Mucosa of descending colon (tissue), 3 donors: ENCODE results near the gene ABLIM2. TPM values are rescaled to one million over a fixed set of nuclear protein-coding genes. Genes with fewer than 3 reads are reported as not detected.

Experiments used
- ATAC-seq: fragments of 200-7000 bp; cut with Tn5 transposase; one replicate; pipeline ENCODE4 v1.9.1; 2020; ENCODE audit warnings: mild to moderate bottlenecking, moderate library complexity
- DNase-seq, 3 donors: peaks; one replicate each; pipeline ENCODE4 v3.0.0-alpha.2; 2020
- H3K36me3 ChIP-seq: fragments of 200-600 bp; one replicate; pipeline ENCODE4 v1.8.0; 2021; ENCODE audit warnings: low read depth, mild to moderate bottlenecking
- H3K4me1 ChIP-seq: fragments of 200-600 bp; one replicate; pipeline ENCODE4 v1.8.0; 2021; ENCODE audit warnings: low read depth, mild to moderate bottlenecking
- H3K4me3 ChIP-seq: fragments of 200-600 bp; one replicate; pipeline ENCODE4 v1.8.0; 2021; ENCODE audit warnings: mild to moderate bottlenecking
- H3K9me3 ChIP-seq: fragments of 200-600 bp; one replicate; pipeline ENCODE4 v1.8.0; 2021; ENCODE audit warnings: mild to moderate bottlenecking
- CTCF ChIP-seq: fragments of 200-600 bp; IDR thresholded peaks from one replicate; pipeline ENCODE4 v1.8.0; 2022; ENCODE audit warnings: antibody characterized with exemption, mild to moderate bottlenecking
- intact Hi-C, 2 donors: fragments of 100-400 bp; cut with DNase I in 1 of 2; cut with micrococcal nuclease in 1 of 2; formaldehyde crosslinking; loops; one replicate each; pipeline versions ENCODE4 v1.11.0 to v1.11.1; 2022; cut with DNase I, micrococcal nuclease
- total RNA-seq, 3 donors: library from RNA; stranded (reverse); fragmentation: NEBNext Ultra II Directional in 2 of 3; extraction: Animal tissue kit (Norgen Biotek cat#: 25700) in 2 of 3; gene quantifications; one replicate each; pipeline versions ENCODE4 v1.2.1 to v1.2.4, GENCODE V29; 2021 to 2023
- donor health status: DM: no; HTN: no; CAD: no; lungs with moderate emphysema.
- donor health status: DM: no; HTN: no; CAD: no.
- donor health status: DM: no; HTN: yes; CAD: no.

The ABLIM2 gene
- total RNA-seq, 3 donors from 2014 or later, result 15.0 to 15.8 (median 15.5) TPM

GRCh38 chr4:8167291-8167690 is 8.7 kb upstream of the ABLIM2 start:
- Histone ChIP-seq H3K4me1 (no peaks in the 10 kb centered on the region), H3K4me3 (no peak overlapping the region), H3K9me3 (peaks cover 6% of the 10 kb centered on the region), H3K36me3 (no peaks in the 10 kb centered on the region)
- DNase-seq (no peak), ATAC-seq (no peak)
- intact Hi-C loops, result no loop called here
- TF ChIP-seq CTCF, result no peak

- H3K36me3 ChIP-seq, result no peaks in the 10 kb centered on the region
- no peak for DNase-seq
- intact Hi-C loops, result no loop called here
- ATAC-seq, result no peak
- peaks cover 6% of the 10 kb centered on the region for H3K9me3 ChIP-seq
- H3K4me1 ChIP-seq, result no peaks in the 10 kb centered on the region
- no peak overlapping the region for H3K4me3 ChIP-seq
- TF ChIP-seq CTCF, result no peak
Measured at GRCh38 chr4:8165374-8165896, 6.8 kb upstream of the ABLIM2 start.

GRCh38 chr4:8164687-8165086 is 6.1 kb upstream of the ABLIM2 start:
- intact Hi-C loops, result no loop called here
- H3K4me3 ChIP-seq, result no peak overlapping the region
- H3K36me3 ChIP-seq, result no peaks in the 10 kb centered on the region
- no peak for DNase-seq
- peaks cover 6% of the 10 kb centered on the region for H3K9me3 ChIP-seq
- ATAC-seq, result no peak
- H3K4me1 ChIP-seq, result peaks cover 3% of the 10 kb centered on the region
- no peak for TF ChIP-seq CTCF

- intact Hi-C loops, result no loop called here
- DNase-seq (peak in 1 of 3 donors; percentile 34), ATAC-seq (no peak)
- Histone ChIP-seq H3K9me3 (peaks cover 6% of the 10 kb centered on the region), H3K36me3 (no peaks in the 10 kb centered on the region), H3K4me1 (peaks cover 3% of the 10 kb centered on the region), H3K4me3 (no peak overlapping the region)
- TF ChIP-seq CTCF, result no peak
Measured at GRCh38 chr4:8164194-8164565, 5.6 kb upstream of the ABLIM2 start.

GRCh38 chr4:8163436-8164193 is 5.0 kb upstream of the ABLIM2 start:
- peaks cover 3% of the 10 kb centered on the region for H3K4me1 ChIP-seq
- peaks cover 5% of the 10 kb centered on the region for H3K9me3 ChIP-seq
- DNase-seq (peak in 1 of 3 donors; percentile 41), ATAC-seq (no peak)
- TF ChIP-seq CTCF, result no peak
- intact Hi-C loops, result no loop called here
- no peak overlapping the region for H3K4me3 ChIP-seq
- no peaks in the 10 kb centered on the region for H3K36me3 ChIP-seq
